AG04449 (cell line): ENCODE measurements around the gene IMPG1.
"Not testable (repeated sequence)": the region's sequence is repeated elsewhere in the genome, so short reads cannot be mapped to it uniquely, and the experiment has no call there.

Experiments used
- CTCF ChIA-PET: fragments of 350-600 bp; formaldehyde crosslinking; extraction: SDS; loops from one replicate; lab custom pipeline; 2021; ENCODE audit warnings: antibody characterized with exemption; lab: Yijun Ruan, JAX
- POLR2A ChIA-PET: fragments of 400-600, 350-600 bp; formaldehyde crosslinking; extraction: SDS; loops from one replicate; lab custom pipeline; 2020; ENCODE audit warnings: antibody characterized with exemption, inconsistent platforms; lab: Yijun Ruan, JAX
- DNase-seq: peaks from one replicate; pipeline ENCODE4 v3.0.0-alpha.2; 2010; ENCODE audit warnings: low read depth, low spot score
- H3K4me3 ChIP-seq: 2 replicates; pipeline ENCODE4 v1.5.1; 2011; ENCODE audit warnings: low read depth, mild to moderate bottlenecking, control low read depth, low read length
- TF ChIP-seq, protein P1 (sequence below): IDR thresholded peaks from one replicate; pipeline ENCODE4 v1.5.1; 2011; ENCODE audit warnings: mild to moderate bottlenecking, moderate library complexity, low read length, control low read depth, inconsistent platforms; ENCODE audit not compliant: insufficient read depth; ENCODE audit errors: missing control alignments

The IMPG1 gene

GRCh38 chr6:75922226-75922625, 150.2 kb downstream of the IMPG1 start:
- ChIA-PET CTCF (no interaction called here), POLR2A (no interaction called here)
- H3K4me3 ChIP-seq, result no peak overlapping the region
- TF ChIP-seq, protein P1, sequence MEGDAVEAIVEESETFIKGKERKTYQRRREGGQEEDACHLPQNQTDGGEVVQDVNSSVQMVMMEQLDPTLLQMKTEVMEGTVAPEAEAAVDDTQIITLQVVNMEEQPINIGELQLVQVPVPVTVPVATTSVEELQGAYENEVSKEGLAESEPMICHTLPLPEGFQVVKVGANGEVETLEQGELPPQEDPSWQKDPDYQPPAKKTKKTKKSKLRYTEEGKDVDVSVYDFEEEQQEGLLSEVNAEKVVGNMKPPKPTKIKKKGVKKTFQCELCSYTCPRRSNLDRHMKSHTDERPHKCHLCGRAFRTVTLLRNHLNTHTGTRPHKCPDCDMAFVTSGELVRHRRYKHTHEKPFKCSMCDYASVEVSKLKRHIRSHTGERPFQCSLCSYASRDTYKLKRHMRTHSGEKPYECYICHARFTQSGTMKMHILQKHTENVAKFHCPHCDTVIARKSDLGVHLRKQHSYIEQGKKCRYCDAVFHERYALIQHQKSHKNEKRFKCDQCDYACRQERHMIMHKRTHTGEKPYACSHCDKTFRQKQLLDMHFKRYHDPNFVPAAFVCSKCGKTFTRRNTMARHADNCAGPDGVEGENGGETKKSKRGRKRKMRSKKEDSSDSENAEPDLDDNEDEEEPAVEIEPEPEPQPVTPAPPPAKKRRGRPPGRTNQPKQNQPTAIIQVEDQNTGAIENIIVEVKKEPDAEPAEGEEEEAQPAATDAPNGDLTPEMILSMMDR, result no peak
- DNase-seq, result no peak

- TF ChIP-seq, protein P1, result no peak
- ChIA-PET CTCF (interaction anchor here (0.8 to 9.8 kb wide), 3 partner anchors 19 to 24 kb away, joined by 3 to 64 read pairs (median 11); no protein-coding TSS in a partner anchor), POLR2A (no interaction called here)
- no peak overlapping the region for H3K4me3 ChIP-seq
- DNase-seq, result no peak
Measured at GRCh38 chr6:75913040-75913439, 159.4 kb downstream of the IMPG1 start.

GRCh38 chr6:75907444-75907843, 165.0 kb downstream of the IMPG1 start:
- CTCF ChIA-PET, result interaction anchor here (1.4 to 9.8 kb wide), 3 partner anchors 15 to 28 kb away, joined by 4 to 64 read pairs (median 7); no protein-coding TSS in a partner anchor

DNA sequence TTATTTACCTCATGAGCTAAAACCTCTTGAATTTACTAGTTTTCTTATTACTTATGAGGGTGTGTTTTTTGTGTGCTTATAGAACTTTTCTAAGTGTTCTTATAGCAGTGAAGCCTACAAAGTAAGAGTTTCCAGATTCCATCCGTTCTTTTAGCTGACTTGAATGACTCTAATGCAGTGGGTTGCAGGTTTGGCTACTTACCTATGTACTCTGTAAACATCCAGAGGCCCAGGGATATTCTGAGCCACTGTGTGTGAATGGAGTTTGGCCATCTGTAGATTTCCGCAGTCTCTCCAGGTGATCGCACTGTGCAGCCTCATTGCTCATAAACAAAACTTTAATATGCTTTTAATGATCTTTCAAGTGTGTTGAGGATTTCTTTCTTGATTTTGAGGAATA, 165.6 kb downstream of the IMPG1 start:
- ChIA-PET CTCF (interaction anchor here (2.5 to 9.8 kb wide), 2 partner anchors 14 to 27 kb away, joined by 7 to 64 read pairs; no protein-coding TSS in a partner anchor), POLR2A (no interaction called here)
- TF ChIP-seq, protein P1, result no peak
- no peak overlapping the region for H3K4me3 ChIP-seq
- DNase-seq, result no peak

More at GRCh38 chr6:75907444-75907843, 165.0 kb downstream of the IMPG1 start:
- TF ChIP-seq, protein P1, result no peak
- POLR2A ChIA-PET, result no interaction called here
- H3K4me3 ChIP-seq, result no peak overlapping the region
- no peak for DNase-seq

GRCh38 chr6:75905129-75905528, 167.3 kb downstream of the IMPG1 start:
- H3K4me3 ChIP-seq, POLR2A ChIA-PET, DNase-seq: not testable (repeated sequence)
- CTCF ChIA-PET, result interaction anchor here (2.5 to 9.8 kb wide), 2 partner anchors 12 to 28 kb away, joined by 7 to 64 read pairs; no protein-coding TSS in a partner anchor

DNA sequence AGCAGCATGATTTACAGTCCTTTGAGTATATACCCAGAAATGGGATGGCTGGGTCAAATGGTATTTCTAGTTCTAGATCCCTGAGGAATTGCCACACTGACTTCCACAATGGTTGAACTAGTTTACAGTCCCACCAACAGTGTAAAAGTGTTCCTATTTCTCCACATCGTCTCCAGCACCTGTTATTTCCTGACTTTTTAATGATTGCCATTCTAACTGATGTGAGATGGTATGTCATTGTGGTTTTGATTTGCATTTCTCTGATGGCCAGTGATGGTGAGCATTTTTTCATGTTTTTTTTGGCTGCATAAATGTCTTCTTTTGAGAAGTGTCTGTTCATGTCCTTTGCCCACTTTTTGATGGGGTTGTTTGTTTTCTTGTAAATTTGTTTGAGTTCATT, 172.2 kb downstream of the IMPG1 start:
- DNase-seq, POLR2A ChIA-PET, H3K4me3 ChIP-seq, CTCF ChIA-PET: not testable (repeated sequence)

- CTCF ChIA-PET, result interaction anchor here (1.0 to 1.1 kb wide), 3 partner anchors 13 to 41 kb away, joined by 3 read pairs; no protein-coding TSS in a partner anchor
Measured at GRCh38 chr6:75896526-75896925, 175.9 kb downstream of the IMPG1 start.

More at GRCh38 chr6:75896526-75896925, 175.9 kb downstream of the IMPG1 start:
- TF ChIP-seq, protein P1, result no peak
- POLR2A ChIA-PET, result no interaction called here
- no peak for DNase-seq
- no peak overlapping the region for H3K4me3 ChIP-seq
